Measurements from ENCODE around the gene IL1B.
"Not testable (repeated sequence)": the region's sequence is repeated elsewhere in the genome, so short reads cannot be mapped to it uniquely, and the experiment has no call there.

The IL1B gene
- 22.5 to 8,164 (median 119) reads per million in 17 experiments for total RNA-seq

- DNase-seq, result peak; percentile 79 to 96 (median 90)
Observed at GRCh38 chr2:112836695-112837117, at the start of gene IL1B. Gene IL1B (minus strand): TSS chr2:112836779. CDS start chr2:112836229, 550 bp downstream.

DNA sequence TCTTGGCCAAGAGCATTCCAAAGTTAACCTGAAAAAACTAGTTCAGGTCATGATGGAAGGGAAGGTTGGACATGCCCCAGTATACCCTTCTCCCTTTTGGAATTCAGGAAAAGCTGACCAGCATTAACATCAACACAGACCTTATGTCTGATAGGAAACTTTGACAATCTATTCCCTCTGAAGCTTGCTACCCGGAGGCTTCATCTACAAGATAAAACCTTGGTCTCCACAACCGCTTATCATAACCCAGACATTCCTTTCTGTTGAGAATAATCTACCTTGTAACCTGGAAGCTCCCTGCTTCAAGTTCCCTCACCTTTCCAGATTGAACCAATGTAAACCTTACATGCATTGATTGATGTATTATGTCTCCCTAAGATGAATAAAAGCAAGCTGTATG is 49.7 kb upstream of the IL1B start:
- no peak for DNase-seq

DNA sequence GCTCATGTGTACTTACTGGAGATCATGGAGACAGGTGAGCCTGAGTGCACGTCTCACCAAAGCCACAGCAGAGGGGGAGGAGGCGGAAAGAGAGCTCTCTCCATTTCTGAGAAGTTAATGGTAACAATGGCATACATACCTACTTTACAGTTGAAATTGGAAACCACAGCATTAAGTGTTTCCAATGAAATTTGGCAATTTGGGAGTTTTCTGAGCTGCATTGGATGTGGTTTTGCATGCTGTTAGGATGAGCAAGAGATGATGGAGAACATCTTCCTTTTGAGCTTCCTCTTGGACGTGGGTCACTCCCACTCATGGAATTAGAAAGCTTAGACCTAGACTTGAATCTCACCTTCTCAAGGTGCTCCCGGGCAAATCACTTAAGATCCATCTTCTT is 48.9 kb upstream of the IL1B start:
- DNase-seq, result no peak

- DNase-seq, result peak; percentile 79 to 86 (median 84)
Observed at GRCh38 chr2:112884869-112885505, 48.4 kb upstream of the IL1B start.

- peak in 1 of 4 experiments; percentile 18 for DNase-seq
Observed at GRCh38 chr2:112883669-112884068, 47.1 kb upstream of the IL1B start.

DNA sequence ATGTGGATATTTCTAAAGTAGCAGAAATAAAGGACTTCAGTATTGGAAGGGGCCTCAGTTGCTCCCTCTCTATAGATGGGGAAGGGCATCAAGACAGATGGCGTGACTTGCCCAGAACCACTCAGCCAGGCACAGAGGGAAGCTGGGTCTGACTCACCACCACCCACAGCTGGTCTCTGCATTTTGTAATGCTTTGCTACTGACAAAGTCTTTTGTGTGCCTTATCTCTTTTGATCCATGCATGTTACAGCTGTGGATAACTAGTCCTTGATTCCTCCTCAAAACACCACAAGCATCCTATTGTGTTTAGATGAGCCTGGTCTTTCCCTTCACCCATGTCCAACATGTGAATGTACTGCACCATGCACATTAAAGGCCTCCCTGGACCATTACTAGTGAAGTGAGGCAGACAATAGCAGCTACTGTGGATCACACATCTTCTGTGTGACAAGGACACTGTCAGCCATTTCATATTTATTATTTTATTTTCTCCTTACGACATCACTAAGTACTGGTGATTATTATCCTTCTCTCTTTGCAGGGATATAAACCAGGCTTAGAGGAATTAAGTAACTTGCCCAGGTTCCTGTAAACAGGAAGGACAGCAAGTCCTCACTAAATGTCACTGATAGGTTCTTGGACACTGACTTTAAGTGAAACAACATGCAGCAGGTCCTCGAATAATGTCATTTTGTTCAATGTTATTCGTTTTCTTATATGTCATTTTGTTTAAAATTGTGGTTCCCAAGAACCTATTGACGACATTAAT is 44.8 kb upstream of the IL1B start:
- peak; percentile 91 to 94 (median 93) for DNase-seq

DNA sequence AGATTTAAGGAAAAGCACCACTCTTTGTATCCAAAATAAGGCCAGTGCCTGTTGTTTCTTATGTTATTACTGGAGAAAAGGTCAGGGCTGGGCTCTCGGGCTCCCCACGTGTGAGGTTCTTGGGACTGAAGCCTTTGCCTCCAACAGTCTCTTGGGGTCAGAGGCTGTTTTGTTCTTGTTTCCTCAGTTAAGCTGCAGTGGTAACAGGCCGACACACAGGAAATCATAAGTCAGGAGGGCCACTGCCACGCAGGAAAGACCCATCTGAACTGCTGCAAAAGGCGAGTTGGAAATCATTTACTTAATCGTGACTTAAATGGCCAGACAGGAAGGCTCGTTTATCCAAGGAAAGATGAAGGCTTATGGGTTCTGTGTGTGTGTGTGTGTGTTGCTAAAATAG is 44.1 kb upstream of the IL1B start:
- DNase-seq, result peak; percentile 34 to 63 (median 58)

DNA sequence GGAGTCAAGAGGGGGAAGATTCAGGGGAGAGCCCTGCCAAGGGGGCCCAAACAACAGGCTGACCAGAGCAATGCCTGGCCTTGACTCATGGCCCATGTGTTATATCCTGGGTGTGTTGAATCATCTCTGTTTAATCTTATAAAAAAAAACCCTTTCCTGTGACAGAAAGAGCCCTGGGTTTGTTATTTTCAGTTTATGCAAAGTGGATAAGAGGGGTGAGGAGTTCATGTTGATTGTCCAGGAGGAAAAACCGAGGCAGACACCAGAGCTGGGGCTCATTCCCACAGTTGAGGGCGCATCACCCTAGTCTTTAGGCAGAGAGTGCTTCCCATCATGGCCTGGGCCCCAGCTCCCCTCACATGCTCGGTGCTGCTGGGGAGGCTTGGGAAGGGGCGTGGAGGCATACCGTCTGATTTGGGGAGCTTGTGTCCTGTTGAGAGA is 43.5 kb upstream of the IL1B start:
- DNase-seq, result peak; percentile 46 to 70 (median 58)

- peak in 3 of 4 experiments; percentile 34 to 55 (median 42) for DNase-seq
Observed at GRCh38 chr2:112879491-112880041, 43.0 kb upstream of the IL1B start.

GRCh38 chr2:112877423-112877822 is 40.8 kb upstream of the IL1B start:
- DNase-seq, result no peak

DNA sequence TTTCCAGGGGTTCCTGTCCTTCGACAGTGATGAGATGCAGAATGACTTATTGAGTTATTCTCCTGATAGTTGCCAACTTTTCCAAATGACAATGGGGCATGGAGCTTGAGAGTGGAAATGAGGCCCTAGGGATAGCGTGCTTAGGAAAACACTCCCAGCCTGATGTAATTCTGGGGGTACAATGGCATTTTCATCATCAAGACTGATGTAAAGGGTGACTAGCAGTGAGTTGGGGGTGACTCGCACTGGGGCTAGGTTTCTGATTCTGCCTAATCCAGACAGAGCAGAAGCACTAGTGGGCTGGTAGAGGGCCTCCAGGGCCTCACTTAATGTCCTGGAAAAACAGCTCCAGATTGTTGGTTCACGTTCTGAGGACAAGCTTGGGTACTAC is 40.4 kb upstream of the IL1B start:
- DNase-seq, result no peak

- DNase-seq, result peak in 2 of 4 experiments; percentile 20 to 27
Observed at GRCh38 chr2:112876257-112876970, 39.8 kb upstream of the IL1B start.

DNA sequence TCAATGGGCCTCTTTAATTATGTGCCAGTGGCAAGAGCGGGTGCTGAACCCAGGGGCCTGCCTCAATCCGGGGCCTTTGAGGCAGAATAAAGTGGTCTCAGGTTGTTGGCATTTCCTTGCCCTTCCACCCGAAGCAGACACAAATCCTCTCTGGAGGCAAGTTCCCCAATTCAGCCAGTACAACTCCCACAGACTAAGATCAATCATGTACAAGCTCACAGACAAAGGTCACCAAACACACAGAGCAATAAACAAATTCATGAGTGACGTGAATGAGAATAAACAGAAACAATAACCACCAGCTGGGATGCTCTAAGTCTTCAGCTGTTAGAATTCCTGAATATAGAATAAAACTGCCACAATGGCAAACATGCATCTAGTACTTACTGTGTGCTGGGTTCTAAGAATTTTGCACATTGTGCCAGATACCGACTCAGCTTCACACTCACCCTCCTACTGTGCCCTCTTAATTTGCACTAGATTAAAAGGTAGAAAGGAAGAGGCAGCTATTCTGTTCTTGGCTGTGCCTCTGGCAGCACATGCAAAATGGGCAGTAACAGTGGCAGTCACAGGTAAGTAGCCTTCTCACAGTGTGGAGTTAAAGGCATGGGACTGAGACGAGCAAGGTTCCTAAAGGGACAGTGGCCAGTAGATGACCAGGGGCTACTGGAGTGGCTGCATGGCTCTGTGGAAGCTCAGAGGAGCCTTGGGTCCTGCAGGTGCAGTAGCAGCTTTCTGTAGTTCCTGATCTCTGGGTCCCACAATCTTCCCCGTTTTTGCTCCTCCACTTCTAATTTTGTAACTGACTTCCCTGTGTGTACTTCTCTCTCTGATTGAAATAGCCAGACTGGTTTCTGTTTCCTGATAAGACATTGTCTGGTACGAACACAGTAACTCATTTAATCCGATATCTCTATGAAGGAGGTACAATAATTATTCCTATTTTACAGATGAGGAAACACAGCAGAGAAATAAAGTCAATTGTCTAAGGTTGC is 34.6 kb upstream of the IL1B start:
- DNase-seq, result peak; percentile 30 to 72 (median 60)

DNA sequence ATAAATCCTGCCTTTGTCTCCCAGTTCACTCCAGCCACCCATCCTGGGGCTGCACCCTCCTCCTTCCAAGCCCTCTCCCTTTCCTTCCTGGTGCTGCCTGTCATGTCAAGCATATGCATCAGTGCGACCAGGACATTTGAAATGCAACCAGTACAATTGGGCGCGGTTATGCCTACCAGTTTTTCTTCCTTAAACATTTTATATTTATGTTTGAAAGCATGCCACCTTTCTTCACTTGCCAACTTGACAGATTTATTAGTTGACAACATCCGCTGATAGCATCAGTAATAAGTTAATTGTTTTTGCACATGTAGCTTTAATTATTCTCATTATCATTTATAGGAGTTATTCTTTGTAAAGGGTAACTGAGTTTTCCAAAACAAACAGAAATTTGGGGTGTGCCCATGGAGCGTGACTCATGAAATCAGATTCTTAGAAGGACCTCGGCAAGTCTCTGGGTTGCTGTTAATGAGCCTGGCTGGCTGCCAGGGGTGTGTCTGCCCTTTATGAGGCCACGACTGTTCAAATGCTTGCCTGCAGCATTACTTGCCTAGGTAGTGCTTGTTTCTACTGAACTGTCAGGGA is 32.8 kb upstream of the IL1B start:
- DNase-seq, result peak; percentile 40 to 71 (median 66)

- no peak for DNase-seq
Observed at GRCh38 chr2:112867701-112868631, 31.4 kb upstream of the IL1B start.

DNA sequence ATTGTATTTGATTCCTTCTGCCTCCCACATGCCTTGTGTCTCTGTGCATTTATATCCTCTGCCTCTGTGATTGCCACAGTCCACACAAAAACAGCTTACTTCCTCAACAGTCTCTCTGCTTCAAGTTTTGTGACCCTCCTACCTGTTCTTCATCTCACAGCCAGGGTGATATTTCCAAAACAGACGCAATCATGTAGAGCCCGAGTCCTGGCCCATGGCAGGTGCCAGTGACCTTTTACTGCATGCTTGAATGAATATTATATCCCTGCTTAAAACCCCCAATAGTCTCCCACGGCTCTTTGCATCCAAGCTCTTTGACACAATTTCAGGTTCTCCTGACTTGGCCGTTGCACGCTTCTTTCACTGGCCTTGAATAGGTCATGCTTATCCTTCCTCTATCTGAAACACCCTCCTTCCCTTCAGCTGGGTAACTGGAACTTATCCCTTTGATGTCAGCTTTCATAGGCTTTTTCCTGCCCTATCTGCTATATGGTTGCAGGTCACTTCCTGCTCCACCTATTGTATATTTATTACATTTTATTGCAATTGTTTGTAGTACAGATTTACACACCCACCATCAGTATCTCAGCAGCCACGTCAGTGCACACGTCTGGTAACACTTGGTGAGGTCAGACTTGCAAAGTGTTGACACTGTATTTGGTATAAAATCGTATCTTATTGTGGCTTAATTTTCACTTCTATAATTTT is 29.7 kb upstream of the IL1B start:
- DNase-seq, result peak in 2 of 4 experiments; percentile 34 to 40

DNA sequence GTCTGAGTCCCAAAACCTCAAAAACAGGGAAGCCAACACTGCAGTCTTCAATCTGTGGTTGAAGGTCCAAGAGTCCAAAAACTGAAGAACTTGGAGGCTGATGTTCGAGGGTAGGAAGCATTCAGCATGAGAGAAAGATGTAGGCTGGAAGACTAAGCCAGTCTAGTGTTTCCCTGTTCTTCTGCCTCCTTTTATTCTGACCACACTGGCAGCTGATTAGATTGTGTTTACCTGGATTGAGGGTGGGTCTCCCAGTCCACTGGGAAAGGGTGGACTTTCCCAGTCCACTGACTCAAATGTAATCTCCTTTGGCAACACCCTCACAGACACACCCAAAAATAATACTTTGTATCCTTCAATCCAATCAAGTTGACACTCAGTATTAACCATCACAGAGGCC is 27.5 kb upstream of the IL1B start:
- no peak for DNase-seq

DNA sequence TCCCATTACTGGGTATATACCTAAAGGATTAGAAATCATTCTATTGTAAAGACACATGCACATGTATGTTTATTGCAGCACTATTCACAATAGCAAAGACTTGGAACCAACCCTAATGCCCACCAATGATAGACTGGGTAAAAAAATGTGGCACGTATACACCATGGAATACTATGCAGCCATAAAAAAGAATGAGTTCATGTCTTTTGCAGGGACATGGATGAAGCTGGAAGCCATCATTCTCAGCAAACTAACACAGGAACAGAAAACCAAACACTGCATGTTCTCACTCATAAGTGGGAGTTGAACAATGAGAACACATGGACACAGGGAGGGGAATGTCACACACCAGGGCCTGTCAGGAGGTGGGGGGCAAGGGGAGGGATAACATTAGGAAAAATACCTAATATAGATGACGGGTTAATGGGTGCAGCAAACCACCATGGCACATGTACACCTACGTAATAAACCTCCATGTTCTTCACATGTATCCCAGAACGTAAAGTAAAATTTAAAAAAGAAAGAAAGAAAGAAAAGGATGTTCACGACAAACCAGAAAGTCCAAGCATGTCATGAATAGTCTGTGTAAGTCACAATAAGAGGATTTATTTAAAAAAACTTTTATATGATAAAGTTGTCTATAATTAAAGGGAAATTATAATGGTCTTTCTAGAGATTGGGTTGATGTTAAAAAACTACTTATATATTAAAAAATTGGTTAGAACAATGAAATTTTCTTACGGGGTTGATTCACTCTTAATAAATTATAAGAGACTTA is 23.0 kb upstream of the IL1B start:
- DNase-seq, result not testable (repeated sequence)

GRCh38 chr2:112850588-112850987 is 14.0 kb upstream of the IL1B start:
- no peak for DNase-seq

All from suppressor macrophage (primary cell).